ENCODE results near the gene SDF2L1. TPM values are rescaled to one million over a fixed set of nuclear protein-coding genes. Genes with fewer than 3 reads are reported as not detected.
"Not testable (repeated sequence)": the region's sequence is repeated elsewhere in the genome, so short reads cannot be mapped to it uniquely, and the experiment has no call there.

SDF2L1 gene
- total RNA-seq, 1 donor from 2014 or later = 56.6 TPM

GRCh38 chr22:21635771-21636510, 6.2 kb upstream of the SDF2L1 start:
- no peak for DNase-seq (ENCODE audit: extremely low read depth, low read depth, low spot score)

GRCh38 chr22:21636629-21637218, 5.4 kb upstream of the SDF2L1 start:
- no peak for DNase-seq (ENCODE audit: extremely low read depth, low read depth, low spot score)

GRCh38 chr22:21637450-21637849, 4.7 kb upstream of the SDF2L1 start:
- not testable (repeated sequence) for DNase-seq (ENCODE audit: extremely low read depth, low read depth, low spot score)

- no peak for DNase-seq (ENCODE audit: extremely low read depth, low read depth, low spot score)
Measured at GRCh38 chr22:21639359-21639758, 2.7 kb upstream of the SDF2L1 start.

- DNase-seq (ENCODE audit: extremely low read depth, low read depth, low spot score) = no peak
Measured at GRCh38 chr22:21640810-21641209, 1.3 kb upstream of the SDF2L1 start.

GRCh38 chr22:21641417-21641788, 699 bp upstream of the SDF2L1 start:
- DNase-seq (ENCODE audit: extremely low read depth, low read depth, low spot score) = no peak

GRCh38 chr22:21642584-21643448, 714 bp downstream of the SDF2L1 start:
- DNase-seq (ENCODE audit: extremely low read depth, low read depth, low spot score) = no peak

- DNase-seq (ENCODE audit: extremely low read depth, low read depth, low spot score) = no peak
Measured at GRCh38 chr22:21643533-21644357, 1.6 kb downstream of the SDF2L1 start.

GRCh38 chr22:21645513-21645912, 3.4 kb downstream of the SDF2L1 start:
- not testable (repeated sequence) for DNase-seq (ENCODE audit: extremely low read depth, low read depth, low spot score)

- DNase-seq (ENCODE audit: extremely low read depth, low read depth, low spot score) = no peak
Measured at GRCh38 chr22:21646608-21647590, 4.8 kb downstream of the SDF2L1 start.

- no peak for DNase-seq (ENCODE audit: extremely low read depth, low read depth, low spot score)
Measured at GRCh38 chr22:21650280-21650679, 8.2 kb downstream of the SDF2L1 start.

GRCh38 chr22:21650823-21651520, 8.9 kb downstream of the SDF2L1 start:
- DNase-seq (ENCODE audit: extremely low read depth, low read depth, low spot score) = no peak

GRCh38 chr22:21651521-21652009, 9.5 kb downstream of the SDF2L1 start:
- DNase-seq (ENCODE audit: extremely low read depth, low read depth, low spot score) = no peak

- DNase-seq (ENCODE audit: extremely low read depth, low read depth, low spot score) = no peak
Measured at GRCh38 chr22:21652010-21652546, 10.0 kb downstream of the SDF2L1 start.

GRCh38 chr22:21652547-21653545, 10.7 kb downstream of the SDF2L1 start:
- DNase-seq (ENCODE audit: extremely low read depth, low read depth, low spot score) = no peak

- DNase-seq (ENCODE audit: extremely low read depth, low read depth, low spot score) = no peak
Measured at GRCh38 chr22:21657020-21657359, 14.9 kb downstream of the SDF2L1 start.

- no peak for DNase-seq (ENCODE audit: extremely low read depth, low read depth, low spot score)
Measured at GRCh38 chr22:21657360-21658032, 15.4 kb downstream of the SDF2L1 start.

Data from glomerular endothelial cell (primary cell).